Activated naive CD8-positive, alpha-beta T cell (primary cell): ENCODE data around the gene TMEM38A.

Experiments
- H3K27ac Mint-ChIP-seq: one replicate; pipeline ENCODE4 v1.8.0; 2021; ENCODE audit warnings: mixed read lengths
- H3K27me3 Mint-ChIP-seq: one replicate; pipeline ENCODE4 v1.8.0; 2021; ENCODE audit warnings: mixed read lengths
- H3K36me3 Mint-ChIP-seq: one replicate; pipeline ENCODE4 v1.8.0; 2021; ENCODE audit warnings: mixed read lengths
- H3K4me1 Mint-ChIP-seq: one replicate; pipeline ENCODE4 v1.8.0; 2021; ENCODE audit warnings: low read depth, mixed read lengths
- H3K4me3 Mint-ChIP-seq: one replicate; pipeline ENCODE4 v1.8.0; 2021; ENCODE audit warnings: mild to moderate bottlenecking, mixed read lengths
- H3K9me3 Mint-ChIP-seq: one replicate; pipeline ENCODE4 v1.8.0; 2021; ENCODE audit warnings: low read depth, mixed read lengths

TMEM38A gene

GRCh38 chr19:16736709-16737108 is 75.8 kb downstream of the TMEM38A start:
- no peaks in the 10 kb centered on the region for H3K36me3 Mint-ChIP-seq
- H3K4me1 Mint-ChIP-seq = no peaks in the 10 kb centered on the region
- H3K9me3 Mint-ChIP-seq = no peaks in the 10 kb centered on the region
- peaks cover 3% of the 10 kb centered on the region for H3K27me3 Mint-ChIP-seq
- H3K27ac Mint-ChIP-seq = no peak overlapping the region
- no peak overlapping the region for H3K4me3 Mint-ChIP-seq

- Mint-ChIP-seq H3K4me3 (no peak overlapping the region), H3K27ac (no peak overlapping the region), H3K4me1 (no peaks in the 10 kb centered on the region), H3K36me3 (no peaks in the 10 kb centered on the region), H3K9me3 (no peaks in the 10 kb centered on the region), H3K27me3 (peaks cover 2% of the 10 kb centered on the region)
Measured at GRCh38 chr19:16737911-16738310, 77.0 kb downstream of the TMEM38A start.

GRCh38 chr19:16739546-16739945 is 78.6 kb downstream of the TMEM38A start:
- Mint-ChIP-seq H3K9me3 (no peaks in the 10 kb centered on the region), H3K4me3 (no peak overlapping the region), H3K4me1 (no peaks in the 10 kb centered on the region), H3K27ac (no peak overlapping the region), H3K36me3 (no peaks in the 10 kb centered on the region), H3K27me3 (no peaks in the 10 kb centered on the region)
